Testis (tissue), 3 donors: ENCODE results near the gene BCL7A. TPM values are rescaled to one million over a fixed set of nuclear protein-coding genes. Genes with fewer than 3 reads are reported as not detected.

Experiments
- DNase-seq: peaks from one replicate; pipeline ENCODE4 v3.0.0-alpha.2; 2019
- H3K27ac ChIP-seq, 2 donors: fragments of 200-600 bp; sonication (generic); one replicate each; pipeline ENCODE4 v1.5.1; 2019
- H3K27me3 ChIP-seq: fragments of 200-600 bp; sonication (generic); one replicate; pipeline ENCODE4 v1.5.1; 2019
- H3K36me3 ChIP-seq: fragments of 200-600 bp; sonication (generic); one replicate; pipeline ENCODE4 v1.5.1; 2017; ENCODE audit warnings: low read depth; ENCODE audit errors: missing control alignments
- H3K4me1 ChIP-seq: fragments of 200-600 bp; sonication (generic); one replicate; pipeline ENCODE4 v1.5.1; 2019
- H3K4me3 ChIP-seq, 2 donors: fragments of 200-600 bp; sonication (generic); one replicate each; pipeline ENCODE4 v1.5.1; 2017 to 2019
- H3K9me3 ChIP-seq: fragments of 200-600 bp; sonication (generic); one replicate; pipeline ENCODE4 v1.5.1; 2017
- POLR2A ChIP-seq: fragments of 450-650 bp; IDR thresholded peaks from one replicate; pipeline ENCODE4 v1.6.1; 2017; ENCODE audit warnings: antibody characterized with exemption, mild to moderate bottlenecking, moderate library complexity
- WGBS, 2 donors: methylation state at CpG; one replicate each; pipeline ENCODE4 v1.1.5; 2018; 5-methylcytosine and 5-hydroxymethylcytosine counted together
- intact Hi-C: fragments of 100-400 bp; cut with DNase I; formaldehyde crosslinking; loops from one replicate; pipeline ENCODE4 v1.15.1; 2023; ENCODE audit warnings: low total_unique reads
- polyA plus RNA-seq: library from polyadenylated mRNA; stranded (reverse); fragments of 350-450 nt; fragmentation: Illumina TruSeq; extraction: RNeasy Lipid Tissue Mini Kit (QIAGEN cat#74804); gene quantifications from one replicate; pipeline ENCODE4 v1.2.3, GENCODE V29; 2014; ENCODE audit warnings: low read depth, low replicate concordance; ENCODE audit not compliant: insufficient read depth
- total RNA-seq, 2 donors: library from RNA; depleted of rRNA; stranded (reverse); fragments of >200 nt; gene quantifications; one replicate each; pipeline ENCODE4 v1.2.3, GENCODE V29; 2016
- TF ChIP-seq, protein P1 (sequence below), 3 experiments: fragments of 450-650 bp in 2 of 3; fragments of 200-600 bp in 1 of 3; sonication (generic) in 1 of 3; IDR thresholded peaks; one replicate each; pipeline ENCODE4 v1.5.1; 2016 to 2019; ENCODE audit warnings: antibody characterized with exemption in 3 of 3, mild to moderate bottlenecking in 2 of 3, moderate library complexity in 1 of 3

Gene BCL7A
- total and polyA plus RNA-seq, 3 donors from 2014 or later = 5.9 to 11.1 (median 10.2) TPM

DNA sequence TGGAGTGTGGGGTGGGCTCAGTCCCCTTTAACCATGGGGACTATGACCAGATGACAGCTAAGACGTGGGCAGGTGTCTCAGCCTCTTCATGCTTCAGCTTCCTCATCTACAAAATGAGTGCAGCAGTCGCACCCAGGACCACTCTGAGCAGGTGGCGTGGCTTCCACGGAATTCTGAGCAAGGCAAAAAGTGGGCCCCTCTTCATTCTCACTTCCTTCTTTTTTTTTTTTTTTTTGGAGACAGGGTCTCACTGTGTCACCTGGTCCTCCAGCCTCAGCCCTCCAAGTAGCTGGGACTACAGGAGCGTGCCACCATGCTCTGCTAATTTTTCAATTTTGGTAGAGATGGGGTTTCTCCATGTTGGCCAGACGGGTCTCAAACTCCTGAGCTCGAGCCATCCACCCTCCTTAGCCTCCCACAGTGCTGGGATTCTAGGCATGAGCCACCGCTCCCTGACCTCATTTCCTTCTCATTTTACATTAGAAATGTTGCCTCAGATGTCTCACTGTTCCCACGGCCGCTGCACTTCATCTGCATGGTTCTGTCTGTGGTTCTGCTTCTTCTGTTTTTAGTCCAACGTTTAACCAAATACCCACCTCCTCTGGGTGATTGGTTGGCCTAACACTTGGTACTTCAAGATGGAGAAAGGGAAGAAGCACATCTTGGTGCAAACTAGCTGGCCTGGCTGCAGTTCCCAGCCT lies 41.3 kb upstream of the BCL7A start:
- intact Hi-C loops = no loop called here
- H3K27ac ChIP-seq = no peak overlapping the region
- 78 to 81% methylated on average over 11 of the region's 11 CpGs for WGBS, 2 donors
- H3K27me3 ChIP-seq = no peaks in the 10 kb centered on the region
- no peaks in the 10 kb centered on the region for H3K36me3 ChIP-seq
- TF ChIP-seq POLR2A = no peak
- TF ChIP-seq, protein P1, sequence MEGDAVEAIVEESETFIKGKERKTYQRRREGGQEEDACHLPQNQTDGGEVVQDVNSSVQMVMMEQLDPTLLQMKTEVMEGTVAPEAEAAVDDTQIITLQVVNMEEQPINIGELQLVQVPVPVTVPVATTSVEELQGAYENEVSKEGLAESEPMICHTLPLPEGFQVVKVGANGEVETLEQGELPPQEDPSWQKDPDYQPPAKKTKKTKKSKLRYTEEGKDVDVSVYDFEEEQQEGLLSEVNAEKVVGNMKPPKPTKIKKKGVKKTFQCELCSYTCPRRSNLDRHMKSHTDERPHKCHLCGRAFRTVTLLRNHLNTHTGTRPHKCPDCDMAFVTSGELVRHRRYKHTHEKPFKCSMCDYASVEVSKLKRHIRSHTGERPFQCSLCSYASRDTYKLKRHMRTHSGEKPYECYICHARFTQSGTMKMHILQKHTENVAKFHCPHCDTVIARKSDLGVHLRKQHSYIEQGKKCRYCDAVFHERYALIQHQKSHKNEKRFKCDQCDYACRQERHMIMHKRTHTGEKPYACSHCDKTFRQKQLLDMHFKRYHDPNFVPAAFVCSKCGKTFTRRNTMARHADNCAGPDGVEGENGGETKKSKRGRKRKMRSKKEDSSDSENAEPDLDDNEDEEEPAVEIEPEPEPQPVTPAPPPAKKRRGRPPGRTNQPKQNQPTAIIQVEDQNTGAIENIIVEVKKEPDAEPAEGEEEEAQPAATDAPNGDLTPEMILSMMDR (IDR thresholded peaks at IDR 0.05) = no peak
- H3K4me3 ChIP-seq = no peak overlapping the region
- no peak for DNase-seq
- no peaks in the 10 kb centered on the region for H3K9me3 ChIP-seq
- H3K4me1 ChIP-seq = no peaks in the 10 kb centered on the region

DNA sequence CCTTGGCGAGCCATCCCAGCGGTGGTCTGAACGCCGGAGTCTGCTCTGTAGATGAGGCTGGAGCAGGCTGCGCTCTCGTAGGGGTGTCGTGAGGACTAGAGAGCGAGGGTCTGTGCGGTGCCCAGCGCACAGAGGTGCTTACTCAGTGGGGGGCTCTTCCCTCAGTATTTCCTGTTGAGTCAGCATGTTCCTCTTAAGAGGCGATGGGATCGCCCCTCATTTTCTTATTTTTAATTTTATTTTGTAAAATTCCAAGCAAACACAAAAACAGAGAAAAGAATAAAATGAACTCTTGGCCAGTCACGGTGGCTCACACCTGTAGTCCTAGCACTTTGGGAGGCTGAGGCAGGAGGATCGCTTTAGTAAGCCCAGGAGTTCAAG lies 40.8 kb upstream of the BCL7A start:
- no peaks in the 10 kb centered on the region for H3K9me3 ChIP-seq
- DNase-seq = no peak
- TF ChIP-seq, protein P1 (IDR thresholded peaks at IDR 0.05) = no peak
- TF ChIP-seq POLR2A = no peak
- WGBS, 2 donors = 88 to 89% methylated on average over 11 to 14 of the region's 14 CpGs
- H3K36me3 ChIP-seq = no peaks in the 10 kb centered on the region
- H3K4me1 ChIP-seq = no peaks in the 10 kb centered on the region
- H3K27me3 ChIP-seq = no peaks in the 10 kb centered on the region
- no peak overlapping the region for H3K27ac ChIP-seq
- H3K4me3 ChIP-seq = no peak overlapping the region
- intact Hi-C loops = no loop called here

DNA sequence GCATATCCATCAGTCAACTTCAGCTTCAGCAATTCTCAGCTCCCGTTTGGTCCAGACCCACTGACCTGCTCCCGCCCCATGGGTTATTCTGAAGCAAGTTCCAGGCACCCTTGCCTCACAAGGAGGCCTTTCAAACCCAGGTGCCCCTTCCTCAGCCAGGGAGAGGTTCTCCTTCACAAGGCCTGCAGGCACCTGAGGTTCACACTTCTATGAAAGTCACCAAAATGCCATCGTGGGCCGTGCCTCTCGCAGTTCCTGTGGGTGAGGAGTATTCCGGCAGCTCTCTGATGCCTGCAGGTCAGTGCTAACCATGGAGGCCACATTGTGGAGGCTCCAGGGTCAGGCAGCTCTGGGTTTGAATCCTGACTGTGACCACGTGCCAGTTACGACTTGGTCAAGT lies 40.2 kb upstream of the BCL7A start:
- H3K4me3 ChIP-seq = no peak overlapping the region
- WGBS, 2 donors = 90 to 92% methylated on average over 8 of the region's 8 CpGs
- TF ChIP-seq, protein P1 (IDR thresholded peaks at IDR 0.05) = no peak
- no peak for TF ChIP-seq POLR2A
- H3K9me3 ChIP-seq = no peaks in the 10 kb centered on the region
- H3K4me1 ChIP-seq = no peaks in the 10 kb centered on the region
- intact Hi-C loops = no loop called here
- H3K27me3 ChIP-seq = no peaks in the 10 kb centered on the region
- no peak for DNase-seq
- H3K36me3 ChIP-seq = no peaks in the 10 kb centered on the region
- H3K27ac ChIP-seq = no peak overlapping the region

DNA sequence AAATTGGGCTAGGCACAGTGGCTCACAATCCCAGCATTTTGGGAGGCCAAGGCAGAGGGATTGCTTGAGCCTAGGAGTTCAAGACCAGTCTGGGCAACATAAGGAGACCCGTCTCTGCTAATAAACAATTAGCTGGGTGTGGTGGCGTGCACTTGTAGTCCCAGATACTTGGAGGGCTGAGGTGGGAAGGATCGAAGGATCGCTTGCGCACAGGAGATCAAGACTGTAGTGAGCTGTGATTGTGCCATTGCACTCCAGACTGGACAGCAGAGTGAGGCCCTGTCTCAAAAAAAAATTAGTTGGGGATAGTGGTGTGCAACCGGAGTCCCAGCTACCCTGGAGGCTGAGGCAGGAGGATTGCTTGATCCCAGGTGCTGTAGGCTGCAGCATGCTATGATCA lies 38.7 kb upstream of the BCL7A start:
- Histone ChIP-seq H3K4me3 (no peak overlapping the region), H3K36me3 (no peaks in the 10 kb centered on the region)
- 92 to 100% methylated on average over 6 of the region's 6 CpGs for WGBS, 2 donors

More for the DNA sequence above, 38.7 kb upstream of the BCL7A start:
- no peaks in the 10 kb centered on the region for H3K9me3 ChIP-seq
- intact Hi-C loops = no loop called here
- TF ChIP-seq POLR2A = no peak
- TF ChIP-seq, protein P1 (IDR thresholded peaks at IDR 0.05) = no peak
- DNase-seq = no peak
- H3K27me3 ChIP-seq = no peaks in the 10 kb centered on the region
- no peaks in the 10 kb centered on the region for H3K4me1 ChIP-seq
- no peak overlapping the region for H3K27ac ChIP-seq
